NT2/D1 (cell line): Measurements from ENCODE around the gene IL17REL.

Experiments used
- SUZ12 ChIP-seq: IDR thresholded peaks from 2 replicates; pipeline ENCODE4 v1.6.1; 2011; ENCODE audit not compliant: insufficient read length, insufficient read depth; ENCODE audit errors: extremely low read depth
- YY1 ChIP-seq: IDR thresholded peaks from 2 replicates; pipeline ENCODE4 v1.6.1; 2011; ENCODE audit not compliant: insufficient read length, insufficient read depth

DNA sequence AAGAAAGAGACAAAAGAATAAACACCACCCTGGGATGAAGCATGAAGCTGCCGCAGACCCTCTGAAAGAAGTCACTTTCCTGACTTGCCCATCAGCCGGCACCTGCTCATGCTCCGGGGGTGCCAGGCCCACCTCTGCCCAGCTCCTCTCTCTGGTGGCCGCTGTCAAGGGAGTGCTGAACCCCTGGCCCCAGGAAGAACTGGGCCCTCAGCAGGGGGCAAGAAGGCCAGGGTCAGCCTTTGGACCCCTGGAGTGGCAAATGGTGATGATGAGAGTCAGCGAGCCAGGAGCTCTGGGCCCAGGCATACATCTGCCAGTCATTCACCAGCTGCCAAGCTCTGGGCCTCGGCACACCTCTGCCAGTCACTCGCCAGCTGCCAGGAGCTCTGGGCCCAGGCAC, 28.2 kb upstream of the IL17REL start:
- TF ChIP-seq SUZ12 (no peak), YY1 (no peak)
